ENCODE data around the gene HRH2. TPM values are rescaled to one million over a fixed set of nuclear protein-coding genes. Genes with fewer than 3 reads are reported as not detected.

The HRH2 gene
- total RNA-seq, 2 donors from 2014 or later, result 0.78 TPM; not detected in 1

DNA sequence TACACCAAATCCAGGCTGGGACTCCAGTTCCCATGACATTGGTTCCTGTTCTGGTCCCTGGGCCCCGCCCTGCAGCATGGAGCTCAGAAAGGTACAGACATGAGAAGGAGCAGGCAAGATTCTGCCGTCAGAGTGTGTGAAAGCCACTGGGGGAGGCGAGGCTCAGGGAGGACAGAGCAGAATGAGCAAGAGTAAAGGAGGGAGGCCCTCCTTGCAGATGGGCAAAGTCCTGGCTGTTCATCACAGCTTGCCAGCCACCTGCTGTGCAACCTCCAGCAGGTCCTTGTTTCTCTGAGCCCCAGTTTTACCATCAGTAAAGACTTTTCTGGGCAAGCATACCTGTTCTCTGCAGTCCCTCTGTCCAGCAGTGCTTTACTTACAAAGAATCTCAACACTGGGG lies 73.3 kb downstream of the HRH2 start:
- Histone ChIP-seq H3K27ac (no peak overlapping the region), H3K36me3 (replicated peaks in 1 of 2; ENCODE audit: insufficient read depth in 1 of 2, low read depth in 2 of 2) (no peaks in the 10 kb centered on the region), H3K4me3 (no peak overlapping the region), H3K27me3 (no peaks in the 10 kb centered on the region), H3K9me3 (no peaks in the 10 kb centered on the region), H3K4me1 (peaks cover 6% of the 10 kb centered on the region)
- intact Hi-C loops (cut with DNase I), result loop anchor here (10.0 kb wide), 1 partner anchor 844 kb away; no protein-coding TSS in a partner anchor
- 57 to 81% methylated on average over 2 to 3 of the region's 3 CpGs for WGBS, 2 donors
- TF ChIP-seq, protein P1, sequence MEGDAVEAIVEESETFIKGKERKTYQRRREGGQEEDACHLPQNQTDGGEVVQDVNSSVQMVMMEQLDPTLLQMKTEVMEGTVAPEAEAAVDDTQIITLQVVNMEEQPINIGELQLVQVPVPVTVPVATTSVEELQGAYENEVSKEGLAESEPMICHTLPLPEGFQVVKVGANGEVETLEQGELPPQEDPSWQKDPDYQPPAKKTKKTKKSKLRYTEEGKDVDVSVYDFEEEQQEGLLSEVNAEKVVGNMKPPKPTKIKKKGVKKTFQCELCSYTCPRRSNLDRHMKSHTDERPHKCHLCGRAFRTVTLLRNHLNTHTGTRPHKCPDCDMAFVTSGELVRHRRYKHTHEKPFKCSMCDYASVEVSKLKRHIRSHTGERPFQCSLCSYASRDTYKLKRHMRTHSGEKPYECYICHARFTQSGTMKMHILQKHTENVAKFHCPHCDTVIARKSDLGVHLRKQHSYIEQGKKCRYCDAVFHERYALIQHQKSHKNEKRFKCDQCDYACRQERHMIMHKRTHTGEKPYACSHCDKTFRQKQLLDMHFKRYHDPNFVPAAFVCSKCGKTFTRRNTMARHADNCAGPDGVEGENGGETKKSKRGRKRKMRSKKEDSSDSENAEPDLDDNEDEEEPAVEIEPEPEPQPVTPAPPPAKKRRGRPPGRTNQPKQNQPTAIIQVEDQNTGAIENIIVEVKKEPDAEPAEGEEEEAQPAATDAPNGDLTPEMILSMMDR (IDR thresholded peaks at IDR 0.05), result no peak
- TF ChIP-seq POLR2A (IDR thresholded peaks at IDR 0.05), result no peak
- ATAC-seq, result no peak
- no peak for DNase-seq

GRCh38 chr5:175731756-175732465 lies 74.0 kb downstream of the HRH2 start:
- no peak overlapping the region for H3K4me3 ChIP-seq
- no peaks in the 10 kb centered on the region for H3K36me3 ChIP-seq (replicated peaks in 1 of 2; ENCODE audit: insufficient read depth in 1 of 2, low read depth in 2 of 2)
- H3K4me1 ChIP-seq, result peaks cover 6% of the 10 kb centered on the region
- TF ChIP-seq, protein P1 (IDR thresholded peaks at IDR 0.05), result no peak
- no peak for TF ChIP-seq POLR2A (IDR thresholded peaks at IDR 0.05)
- 71% methylated on average over 4 of the region's 4 CpGs for WGBS, 2 donors
- H3K27me3 ChIP-seq, result no peaks in the 10 kb centered on the region
- H3K27ac ChIP-seq, result no peak overlapping the region
- ATAC-seq (no peak), DNase-seq (no peak)
- intact Hi-C loops (cut with DNase I), result loop anchor here (10.0 kb wide), 1 partner anchor 843 kb away; no protein-coding TSS in a partner anchor
- no peaks in the 10 kb centered on the region for H3K9me3 ChIP-seq

DNA sequence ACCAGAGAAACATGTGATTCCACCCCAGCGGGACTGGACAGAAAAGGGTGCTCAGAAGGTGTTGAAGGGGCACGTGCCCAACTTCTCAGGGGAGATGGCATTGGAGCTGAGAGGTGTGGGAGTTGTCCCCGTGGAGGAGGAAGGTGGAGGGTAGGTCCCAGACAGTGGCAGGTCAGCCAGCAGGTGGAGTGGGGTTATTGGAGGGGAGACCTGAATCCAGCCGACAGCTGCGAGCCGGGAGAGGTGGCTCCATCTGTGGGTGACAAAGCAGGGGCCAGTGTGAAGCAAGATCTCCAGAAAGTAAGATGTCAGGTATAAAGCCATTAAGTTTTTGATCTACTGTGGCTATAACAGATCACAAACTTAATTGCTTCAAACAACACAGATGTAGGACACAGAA lies 75.1 kb downstream of the HRH2 start:
- no peak for ATAC-seq
- Histone ChIP-seq H3K4me3 (no peak overlapping the region), H3K27ac (no peak overlapping the region), H3K9me3 (no peaks in the 10 kb centered on the region), H3K36me3 (replicated peaks in 1 of 2; ENCODE audit: insufficient read depth in 1 of 2, low read depth in 2 of 2) (no peaks in the 10 kb centered on the region), H3K4me1 (peaks cover 6% of the 10 kb centered on the region), H3K27me3 (no peaks in the 10 kb centered on the region)
- WGBS, 2 donors, result 60 to 71% methylated on average over 6 of the region's 6 CpGs
- no peak for DNase-seq
- intact Hi-C loops (cut with DNase I), result loop anchor here (10.0 kb wide), 1 partner anchor 842 kb away; no protein-coding TSS in a partner anchor
- TF ChIP-seq POLR2A (IDR thresholded peaks at IDR 0.05), result no peak
- TF ChIP-seq, protein P1 (IDR thresholded peaks at IDR 0.05), result no peak

DNA sequence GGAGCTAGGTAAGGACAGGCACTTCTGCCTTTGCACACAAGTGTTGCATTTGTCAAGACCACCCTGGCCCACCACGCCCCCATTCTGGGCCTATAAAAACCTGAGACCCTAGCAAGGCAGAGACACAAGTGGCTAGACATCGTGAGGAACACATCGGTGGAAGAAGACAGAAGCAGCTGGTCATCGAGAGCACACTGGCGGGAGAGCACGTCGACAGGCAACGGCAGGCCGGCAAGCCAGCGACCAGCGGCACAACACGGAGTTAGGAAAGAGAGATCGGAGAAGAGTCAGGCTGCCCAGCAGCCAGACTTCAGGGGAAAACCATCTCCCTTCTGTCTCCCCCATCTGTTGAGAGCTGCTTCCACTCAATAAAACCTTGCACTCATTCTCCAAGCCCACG lies 76.1 kb downstream of the HRH2 start:
- no peak overlapping the region for H3K4me3 ChIP-seq
- H3K9me3 ChIP-seq, result no peaks in the 10 kb centered on the region
- H3K4me1 ChIP-seq, result peaks cover 6% of the 10 kb centered on the region
- no peak for ATAC-seq
- no peak overlapping the region for H3K27ac ChIP-seq
- H3K27me3 ChIP-seq, result no peaks in the 10 kb centered on the region
- DNase-seq, result no peak
- intact Hi-C loops (cut with DNase I), result loop anchor here (10.0 kb wide), 1 partner anchor 841 kb away; no protein-coding TSS in a partner anchor
- 82 to 84% methylated on average over 14 of the region's 14 CpGs for WGBS, 2 donors
- no peaks in the 10 kb centered on the region for H3K36me3 ChIP-seq (replicated peaks in 1 of 2; ENCODE audit: insufficient read depth in 1 of 2, low read depth in 2 of 2)
- no peak for TF ChIP-seq POLR2A (IDR thresholded peaks at IDR 0.05)
- TF ChIP-seq, protein P1 (IDR thresholded peaks at IDR 0.05), result no peak

DNA sequence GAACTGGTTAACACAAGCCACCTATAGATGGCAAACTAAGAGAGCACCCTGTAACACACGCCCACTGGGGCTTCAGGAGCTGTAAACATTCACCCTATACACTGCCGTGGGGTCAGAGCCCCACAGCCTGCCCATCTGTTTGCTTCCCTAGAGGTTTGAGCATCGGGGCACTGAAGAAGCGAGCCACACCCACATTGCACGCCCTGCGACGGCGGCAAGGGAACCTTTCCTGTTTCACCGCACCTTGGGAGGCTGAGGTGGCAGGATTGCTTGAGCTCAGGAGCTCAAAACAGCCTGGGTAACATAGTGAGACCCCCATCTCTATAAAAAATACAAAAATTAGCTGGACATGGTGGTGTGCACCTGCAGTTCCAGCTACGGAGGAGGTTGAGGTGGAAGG lies 76.6 kb downstream of the HRH2 start:
- WGBS, 2 donors, result 71 to 72% methylated on average over 8 to 10 of the region's 10 CpGs
- intact Hi-C loops (cut with DNase I), result loop anchor here (10.0 kb wide), 1 partner anchor 840 kb away; no protein-coding TSS in a partner anchor
- TF ChIP-seq, protein P1 (IDR thresholded peaks at IDR 0.05), result no peak
- TF ChIP-seq POLR2A (IDR thresholded peaks at IDR 0.05), result no peak
- Histone ChIP-seq H3K27me3 (no peaks in the 10 kb centered on the region), H3K4me3 (no peak overlapping the region), H3K27ac (no peak overlapping the region), H3K4me1 (peaks cover 3% of the 10 kb centered on the region), H3K9me3 (no peaks in the 10 kb centered on the region), H3K36me3 (replicated peaks in 1 of 2; ENCODE audit: insufficient read depth in 1 of 2, low read depth in 2 of 2) (no peaks in the 10 kb centered on the region)
- DNase-seq, result no peak
- no peak for ATAC-seq

Measured in body of pancreas (tissue), 4 donors.